Ovary (tissue), 9 donors: Measurements from ENCODE around the gene IGFBP2. TPM values are rescaled to one million over a fixed set of nuclear protein-coding genes. Genes with fewer than 3 reads are reported as not detected.

Source experiments
- DNase-seq, 5 donors: peaks; one replicate each; pipeline ENCODE4 v3.0.0-alpha.2; 2019 to 2020
- H3K27ac ChIP-seq, 2 donors: fragments of 200-600 bp; one replicate each; pipeline versions ENCODE4 v1.5.1 to v1.8.0; 2019 to 2022
- H3K27me3 ChIP-seq: fragments of 200-600 bp; one replicate; pipeline ENCODE4 v1.8.0; 2022
- H3K36me3 ChIP-seq: fragments of 200-600 bp; sonication (generic); one replicate; pipeline ENCODE4 v1.5.1; 2019
- H3K4me1 ChIP-seq: one replicate; pipeline ENCODE4 v1.8.1; 2013; ENCODE audit warnings: mild to moderate bottlenecking, moderate library complexity; ENCODE audit not compliant: insufficient read depth
- H3K4me3 ChIP-seq: fragments of 200-600 bp; sonication (generic); one replicate; pipeline ENCODE4 v1.5.1; 2017
- H3K9me3 ChIP-seq, 2 donors: fragments of 200-600 bp in 1 of 2; sonication (generic) in 1 of 2; one replicate each; pipeline versions ENCODE4 v1.5.1 to v1.8.1; 2013 to 2019; ENCODE audit warnings: mild to moderate bottlenecking in 1 of 2, moderate library complexity in 1 of 2
- CTCF ChIP-seq, 3 donors: fragments of 450-650 bp in 2 of 3; fragments of 200-600 bp in 1 of 3; IDR thresholded peaks; one replicate each; pipeline versions ENCODE4 v1.5.1 to v1.8.0; 2016 to 2022; ENCODE audit warnings: antibody characterized with exemption in 3 of 3, mild to moderate bottlenecking in 1 of 3
- EP300 ChIP-seq: sonication (generic); formaldehyde crosslinking; IDR thresholded peaks from one replicate; pipeline ENCODE4 v1.6.1; 2017; ENCODE audit warnings: antibody characterized with exemption
- POLR2A ChIP-seq: fragments of 450-650 bp; IDR thresholded peaks from one replicate; pipeline ENCODE4 v1.6.1; 2017; ENCODE audit warnings: antibody characterized with exemption, mild to moderate bottlenecking, moderate library complexity
- WGBS, 3 donors: extraction: QIAGEN DNeasy Blood & Tissue Kit in 1 of 3; methylation state at CpG; one replicate each; pipeline versions ENCODE4 v1.1.5 to v1.1.7; 2013 to 2017; 5-methylcytosine and 5-hydroxymethylcytosine counted together
- intact Hi-C, 4 donors: fragments of 100-400 bp; cut with DNase I; formaldehyde crosslinking; loops; one replicate each; pipeline versions ENCODE4 v1.11.0 to v1.15.1; 2022 to 2023
- polyA plus RNA-seq, 2 donors: library from polyadenylated mRNA; stranded (reverse); fragments of 200-250 nt in 1 of 2; fragments of 350-450 nt in 1 of 2; fragmentation: Illumina TruSeq in 1 of 2; extraction: RNeasy Lipid Tissue Mini Kit (QIAGEN cat#74804) in 1 of 2; gene quantifications; one replicate each; pipeline ENCODE4 v1.2.3, GENCODE V29; 2013 to 2014
- total RNA-seq, 7 donors: library from RNA; depleted of rRNA in 2 of 7; stranded (reverse); fragments of >200 nt in 2 of 7; fragmentation: NEBNext Ultra II Directional in 3 of 7; extraction: Animal tissue kit (Norgen Biotek cat#: 25700) in 3 of 7; gene quantifications; one replicate each; pipeline versions ENCODE4 v1.1.0 to v1.2.4, GENCODE V29; 2016 to 2023
- donor health status: DM: no; HTN: no; CAD: no; lungs with moderate emphysema.
- donor health status: DM: no; HTN: no; CAD: no.
- donor health status: Bipolar disorder and iron deficiency.
- donor health status: DM: yes; HTN: yes; CAD: no.
- donor health status: DM: no; HTN: no; CAD: no.
- donor health status: DM: yes; HTN: yes; CAD: no.

Gene IGFBP2
- total and polyA plus RNA-seq, 9 donors, result 47.2 to 333 (median 165) TPM

GRCh38 chr2:216601632-216602409 lies 31.4 kb upstream of the IGFBP2 start:
- WGBS, 3 donors, result 94 to 95% (median 95%) methylated on average over 12 of the region's 12 CpGs

GRCh38 chr2:216603010-216603883 lies 30.0 kb upstream of the IGFBP2 start:
- WGBS, 3 donors, result 66 to 69% (median 69%) methylated on average over 9 of the region's 9 CpGs

More at GRCh38 chr2:216601632-216602409, 31.4 kb upstream of the IGFBP2 start:
- no peaks in the 10 kb centered on the region for H3K9me3 ChIP-seq
- H3K4me1 ChIP-seq, result peaks cover 3% of the 10 kb centered on the region
- H3K36me3 ChIP-seq, result no peaks in the 10 kb centered on the region
- H3K4me3 ChIP-seq, result no peak overlapping the region
- intact Hi-C loops, result no loop called here
- no peak for DNase-seq
- H3K27me3 ChIP-seq, result no peaks in the 10 kb centered on the region
- no peak overlapping the region for H3K27ac ChIP-seq
- TF ChIP-seq CTCF (IDR thresholded peaks at IDR 0.05) (no peak), POLR2A (no peak), EP300 (no peak)

GRCh38 chr2:216603884-216604245 lies 29.4 kb upstream of the IGFBP2 start:
- Histone ChIP-seq H3K27ac (no peak overlapping the region), H3K4me3 (no peak overlapping the region), H3K9me3 (no peaks in the 10 kb centered on the region), H3K36me3 (no peaks in the 10 kb centered on the region), H3K4me1 (no peaks in the 10 kb centered on the region), H3K27me3 (no peaks in the 10 kb centered on the region)
- WGBS, 3 donors, result 94 to 98% (median 96%) methylated on average over 3 of the region's 3 CpGs
- DNase-seq, result no peak
- no peak for TF ChIP-seq POLR2A
- no peak for TF ChIP-seq CTCF (IDR thresholded peaks at IDR 0.05)
- TF ChIP-seq EP300, result no peak
- intact Hi-C loops, result no loop called here

More at GRCh38 chr2:216603010-216603883, 30.0 kb upstream of the IGFBP2 start:
- TF ChIP-seq POLR2A, result no peak
- no peak for TF ChIP-seq CTCF (IDR thresholded peaks at IDR 0.05)
- no peak for TF ChIP-seq EP300
- DNase-seq, result no peak
- intact Hi-C loops, result no loop called here
- Histone ChIP-seq H3K4me3 (no peak overlapping the region), H3K27ac (no peak overlapping the region), H3K9me3 (no peaks in the 10 kb centered on the region), H3K36me3 (no peaks in the 10 kb centered on the region), H3K4me1 (no peaks in the 10 kb centered on the region), H3K27me3 (no peaks in the 10 kb centered on the region)

- no peak overlapping the region for H3K4me3 ChIP-seq
Observed at GRCh38 chr2:216604458-216604857, 28.8 kb upstream of the IGFBP2 start.

More at GRCh38 chr2:216604458-216604857, 28.8 kb upstream of the IGFBP2 start:
- Histone ChIP-seq H3K36me3 (no peaks in the 10 kb centered on the region), H3K4me1 (no peaks in the 10 kb centered on the region), H3K27ac (no peak overlapping the region), H3K9me3 (no peaks in the 10 kb centered on the region), H3K27me3 (no peaks in the 10 kb centered on the region)
- DNase-seq, result no peak
- TF ChIP-seq CTCF (IDR thresholded peaks at IDR 0.05) (no peak), POLR2A (no peak), EP300 (no peak)
- intact Hi-C loops, result no loop called here
